Muscle of back (tissue), 11 donors: ENCODE measurements around the gene STAG1. TPM values are rescaled to one million over a fixed set of nuclear protein-coding genes. Genes with fewer than 3 reads are reported as not detected.
"Not testable (repeated sequence)": the region's sequence is repeated elsewhere in the genome, so short reads cannot be mapped to it uniquely, and the experiment has no call there.

Source experiments
- DNase-seq, 3 donors: peaks; one replicate each; pipeline versions ENCODE4 v3.0.0 to v3.0.0-alpha.2; 2013
- polyA plus RNA-seq, 10 donors: library from polyadenylated mRNA; unstranded; fragments of 120-200 nt; gene quantifications; one replicate each; pipeline ENCODE4 v1.2.1, GENCODE V29; 2013; ENCODE audit not compliant: insufficient read length in 10 of 10

STAG1 gene
- polyA plus RNA-seq, 10 donors = 27.3 to 42.6 (median 35.2) TPM

GRCh38 chr3:136650461-136650860 lies 101.7 kb downstream of the STAG1 start:
- DNase-seq = no peak

GRCh38 chr3:136645915-136646314 lies 106.3 kb downstream of the STAG1 start:
- DNase-seq = no peak

- no peak for DNase-seq
Observed at GRCh38 chr3:136644212-136644611, 108.0 kb downstream of the STAG1 start.

GRCh38 chr3:136643380-136643779 lies 108.8 kb downstream of the STAG1 start:
- not testable (repeated sequence) for DNase-seq

GRCh38 chr3:136642711-136643110 lies 109.5 kb downstream of the STAG1 start:
- no peak for DNase-seq

- DNase-seq = no peak
Observed at GRCh38 chr3:136639069-136639468, 113.1 kb downstream of the STAG1 start.

- DNase-seq = peak; percentile 9 to 65 (median 38)
Observed at GRCh38 chr3:136637176-136637575, 115.0 kb downstream of the STAG1 start.

GRCh38 chr3:136634821-136635220 lies 117.4 kb downstream of the STAG1 start:
- DNase-seq = no peak

- no peak for DNase-seq
Observed at GRCh38 chr3:136632625-136633081, 119.5 kb downstream of the STAG1 start.

- no peak for DNase-seq
Observed at GRCh38 chr3:136631424-136631823, 120.8 kb downstream of the STAG1 start.

- DNase-seq = peak in 2 of 3 donors; percentile 13 to 25
Observed at GRCh38 chr3:136630915-136631314, 121.3 kb downstream of the STAG1 start.

GRCh38 chr3:136626493-136626892 lies 125.7 kb downstream of the STAG1 start:
- DNase-seq = no peak

GRCh38 chr3:136624894-136625815 lies 127.0 kb downstream of the STAG1 start:
- no peak for DNase-seq

- DNase-seq = no peak
Observed at GRCh38 chr3:136624371-136624770, 127.8 kb downstream of the STAG1 start.

- no peak for DNase-seq
Observed at GRCh38 chr3:136621628-136622027, 130.6 kb downstream of the STAG1 start.

- DNase-seq = no peak
Observed at GRCh38 chr3:136620436-136620835, 131.7 kb downstream of the STAG1 start.

- DNase-seq = not testable (repeated sequence)
Observed at GRCh38 chr3:136617969-136618525, 134.1 kb downstream of the STAG1 start.

- no peak for DNase-seq
Observed at GRCh38 chr3:136617198-136617597, 135.0 kb downstream of the STAG1 start.

GRCh38 chr3:136612512-136612911 lies 139.7 kb downstream of the STAG1 start:
- no peak for DNase-seq

GRCh38 chr3:136606990-136607389 lies 145.2 kb downstream of the STAG1 start:
- DNase-seq = no peak

- not testable (repeated sequence) for DNase-seq
Observed at GRCh38 chr3:136606216-136606615, 146.0 kb downstream of the STAG1 start.

GRCh38 chr3:136604961-136605360 lies 147.2 kb downstream of the STAG1 start:
- DNase-seq = peak in 1 of 3 donors; percentile 12

GRCh38 chr3:136602818-136603217 lies 149.4 kb downstream of the STAG1 start:
- no peak for DNase-seq
